Small intestine (tissue), 7 donors: ENCODE measurements around the gene P3H1. TPM values are rescaled to one million over a fixed set of nuclear protein-coding genes. Genes with fewer than 3 reads are reported as not detected.

Experiments
- DNase-seq, 2 donors: peaks; one replicate each; pipeline versions ENCODE4 v3.0.0 to v3.0.0-alpha.2; 2013
- FAIRE-seq: peaks from 2 replicates; lab custom pipeline; 2012; peaks lifted over from hg19 to GRCh38; lab: Jason Lieb, UNC
- H3K27ac ChIP-seq, 3 donors: one replicate each; pipeline ENCODE4 v1.5.1; 2013; ENCODE audit warnings: low read length in 2 of 3, mild to moderate bottlenecking in 2 of 3, control low read depth in 1 of 3, inconsistent platforms in 1 of 3, low read depth in 1 of 3, moderate library complexity in 1 of 3
- H3K27me3 ChIP-seq, 3 donors: one replicate each; pipeline ENCODE4 v1.6.1; 2013; ENCODE audit warnings: low read length in 3 of 3, inconsistent platforms in 1 of 3; ENCODE audit not compliant: control insufficient read depth in 3 of 3, insufficient read depth in 3 of 3
- H3K36me3 ChIP-seq, 3 donors: one replicate each; pipeline ENCODE4 v1.6.1; 2013; ENCODE audit warnings: low read length in 3 of 3, inconsistent platforms in 1 of 3, low read depth in 1 of 3, mild to moderate bottlenecking in 1 of 3, moderate library complexity in 1 of 3; ENCODE audit not compliant: control insufficient read depth in 3 of 3, insufficient read depth in 2 of 3
- H3K4me1 ChIP-seq, 3 donors: one replicate each; pipeline ENCODE4 v1.6.1; 2013; ENCODE audit warnings: low read length in 2 of 3, inconsistent platforms in 1 of 3, low read depth in 1 of 3, mild to moderate bottlenecking in 1 of 3, moderate library complexity in 1 of 3; ENCODE audit not compliant: control insufficient read depth in 3 of 3, insufficient read depth in 2 of 3
- H3K4me3 ChIP-seq, 3 donors: one replicate each; pipeline ENCODE4 v1.5.1; 2013; ENCODE audit warnings: low read length in 3 of 3, control low read depth in 1 of 3, inconsistent platforms in 1 of 3, low read depth in 1 of 3, mild to moderate bottlenecking in 1 of 3, moderate library complexity in 1 of 3
- H3K9me3 ChIP-seq, 2 donors: one replicate each; pipeline ENCODE4 v1.6.1; 2013; ENCODE audit warnings: low read depth in 1 of 2, low read length in 1 of 2; ENCODE audit not compliant: control insufficient read depth in 2 of 2, insufficient read depth in 1 of 2
- WGBS, 3 donors: extraction: QIAGEN DNeasy Blood & Tissue Kit; methylation state at CpG; one replicate each; pipeline ENCODE4 v1.1.7; 2013; 5-methylcytosine and 5-hydroxymethylcytosine counted together
- polyA plus RNA-seq, 4 donors: library from polyadenylated mRNA; stranded (reverse) in 3 of 4; unstranded in 1 of 4; fragments of 200-250 nt in 3 of 4; fragments of 120-200 nt in 1 of 4; gene quantifications; one replicate each; pipeline versions ENCODE4 v1.2.1 to v1.2.3, GENCODE V29; 2013
- donor health status: healthy with polysubstance abuse.
- donor health status: control.
- donor health status: control.
- donor health status: Bipolar disorder and iron deficiency.
- donor health status: healthy.

P3H1 gene
- polyA plus RNA-seq, 4 donors: 4.3 to 18.2 (median 11.4) TPM

- Histone ChIP-seq H3K4me1 (no peaks in the 10 kb centered on the region), H3K36me3 (no peaks in the 10 kb centered on the region), H3K27ac (no peak overlapping the region), H3K9me3 (no peaks in the 10 kb centered on the region), H3K4me3 (no peak overlapping the region), H3K27me3 (peaks cover 0 to under 1% (median 0%) of the 10 kb centered on the region in 3 donors)
- DNase-seq (no peak), FAIRE-seq (no peak)
- 83 to 88% (median 85%) methylated on average over 5 of the region's 5 CpGs for WGBS, 3 donors
Observed at GRCh38 chr1:42797979-42798378, 31.2 kb upstream of the P3H1 start.

- Histone ChIP-seq H3K4me3 (no peak overlapping the region), H3K27me3 (peaks cover 0 to 2% (median 0%) of the 10 kb centered on the region in 3 donors), H3K4me1 (no peaks in the 10 kb centered on the region), H3K36me3 (no peaks in the 10 kb centered on the region), H3K9me3 (no peaks in the 10 kb centered on the region), H3K27ac (no peak overlapping the region)
- DNase-seq: no peak
- FAIRE-seq: no peak
- 69 to 76% (median 72%) methylated on average over 3 of the region's 3 CpGs for WGBS, 3 donors
Observed at GRCh38 chr1:42797414-42797813, 30.6 kb upstream of the P3H1 start.

DNA sequence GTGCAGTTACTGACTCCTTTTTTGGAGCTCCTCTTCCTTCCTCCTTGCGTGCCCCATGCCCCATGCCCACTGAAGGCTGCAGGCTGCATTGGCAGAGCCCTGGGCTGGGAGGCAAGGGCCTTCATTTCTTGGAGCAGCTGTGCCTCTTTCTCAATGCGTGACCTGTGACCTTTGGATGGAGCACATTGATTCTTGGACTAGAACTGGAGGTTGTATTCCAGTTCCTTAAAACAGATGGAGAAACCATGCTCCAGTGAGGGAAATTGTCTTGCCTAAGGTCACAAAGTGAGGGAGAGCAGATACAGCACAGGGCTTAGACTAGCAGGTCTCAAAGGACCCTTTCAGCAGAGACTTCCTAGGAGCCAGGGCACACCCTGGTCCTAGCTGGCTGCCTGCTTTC is 27.0 kb upstream of the P3H1 start:
- no peak for FAIRE-seq
- Histone ChIP-seq H3K9me3 (no peaks in the 10 kb centered on the region), H3K27ac (no peak overlapping the region), H3K27me3 (peaks cover 0 to 6% (median 0%) of the 10 kb centered on the region in 3 donors), H3K36me3 (peaks cover 0 to 2% (median 0%) of the 10 kb centered on the region in 3 donors), H3K4me1 (no peaks in the 10 kb centered on the region), H3K4me3 (no peak overlapping the region)
- DNase-seq: no peak
- 67 to 80% (median 79%) methylated on average over 1 to 2 of the region's 2 CpGs for WGBS, 3 donors

DNA sequence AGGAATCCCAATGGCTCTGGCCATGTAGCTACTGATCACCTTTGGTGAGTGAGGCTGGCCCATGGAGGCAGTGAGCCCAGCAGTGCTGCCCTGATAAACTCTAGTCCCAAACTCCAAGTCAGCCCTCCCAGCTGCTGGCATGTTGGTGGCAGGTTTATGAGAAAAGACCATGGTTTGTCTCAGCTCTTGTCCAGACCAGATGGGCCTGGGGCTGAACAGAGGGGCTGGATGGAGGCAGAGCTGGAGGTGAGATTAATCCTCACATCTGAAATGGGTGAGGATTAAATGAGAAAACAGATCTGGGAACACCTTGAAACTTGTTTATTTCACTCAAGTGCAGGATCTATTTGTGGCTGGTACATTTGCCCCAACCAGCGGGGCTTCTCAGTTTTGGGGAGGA is 21.2 kb upstream of the P3H1 start:
- DNase-seq (no peak), FAIRE-seq (no peak)
- Histone ChIP-seq H3K4me1 (peaks cover 0 to 9% (median 0%) of the 10 kb centered on the region in 3 donors), H3K4me3 (no peak overlapping the region), H3K9me3 (no peaks in the 10 kb centered on the region), H3K27me3 (peaks cover 0 to 38% (median 0%) of the 10 kb centered on the region in 3 donors), H3K36me3 (peaks cover 0 to 12% (median 0%) of the 10 kb centered on the region in 3 donors), H3K27ac (no peak overlapping the region)
- WGBS, 3 donors: 89 to 100% (median 94%) methylated on average over 1 of the region's 1 CpG

DNA sequence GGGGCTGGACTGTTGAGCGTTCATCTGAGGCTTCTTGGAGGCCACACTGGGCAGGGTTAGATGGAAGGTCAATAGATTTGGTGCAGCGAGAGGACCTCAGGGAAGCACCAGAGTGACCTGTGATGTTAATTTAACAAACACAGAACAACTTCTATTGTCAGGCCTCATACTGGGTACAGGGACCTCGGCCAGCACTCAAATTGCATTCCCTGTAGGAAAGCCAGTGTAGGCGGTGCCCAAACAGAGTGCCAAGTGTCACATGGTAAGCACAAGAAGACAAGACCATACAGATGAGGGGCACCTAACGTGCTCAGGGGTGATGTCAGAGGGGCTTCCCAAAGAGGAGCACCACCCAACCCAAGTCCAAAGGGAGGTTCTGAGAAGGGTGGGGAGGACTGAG is 19.3 kb upstream of the P3H1 start:
- FAIRE-seq: no peak
- Histone ChIP-seq H3K36me3 (peaks cover 0 to 18% (median 0%) of the 10 kb centered on the region in 3 donors), H3K9me3 (no peaks in the 10 kb centered on the region), H3K4me1 (peaks cover 0 to 9% (median 0%) of the 10 kb centered on the region in 3 donors), H3K27ac (no peak overlapping the region), H3K27me3 (peaks cover 0 to 37% (median 0%) of the 10 kb centered on the region in 3 donors), H3K4me3 (no peak overlapping the region)
- DNase-seq: no peak
- WGBS, 3 donors: 86 to 92% (median 92%) methylated on average over 5 of the region's 5 CpGs

DNA sequence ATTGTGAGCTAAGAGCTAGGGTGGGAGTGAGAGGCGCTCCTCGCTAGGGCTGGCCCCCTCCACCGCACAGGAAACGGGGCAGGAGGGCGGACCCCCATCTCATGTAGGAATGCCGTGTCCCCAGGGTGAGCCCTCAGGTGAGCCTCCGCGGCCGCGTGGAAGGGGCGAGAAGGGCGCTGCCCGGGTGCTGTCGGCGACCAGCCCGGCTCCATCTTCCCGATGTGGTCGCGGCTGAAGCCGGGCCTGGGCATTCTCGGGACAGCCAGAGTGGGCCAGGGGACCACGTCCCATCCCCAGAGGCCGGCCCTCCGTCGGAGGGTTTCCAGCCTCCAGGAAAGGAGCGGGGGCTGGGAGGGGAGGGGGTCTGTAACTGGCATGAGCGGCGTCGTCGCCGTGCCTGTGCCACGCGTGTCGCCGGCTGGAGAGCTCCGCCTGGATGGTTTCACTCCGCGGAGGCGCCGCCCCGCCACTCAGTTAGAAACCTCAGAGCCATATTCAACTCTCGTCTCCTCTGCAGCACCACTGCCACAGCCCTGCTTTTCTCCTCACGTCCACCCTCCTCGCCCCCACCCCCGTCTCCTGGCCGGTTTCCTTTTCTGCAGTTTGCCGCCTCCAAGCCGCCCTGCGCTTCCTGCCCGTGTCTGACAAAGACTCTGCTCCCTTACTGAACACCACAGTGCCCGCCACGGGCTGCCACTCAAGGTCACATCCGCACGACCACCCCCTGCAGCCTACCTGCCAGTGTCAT is 18.3 kb upstream of the P3H1 start, which contains the start of gene TMEM269:
Gene TMEM269 (plus strand): TSS at position 46 of the 748 bp plus-strand sequence. CDS start 4,903 bp downstream, outside the sequence.
- Histone ChIP-seq H3K4me3 (peak within 1 kb of the TSS in 2 of 3 donors; percentile 24 to 39), H3K27me3 (peaks cover 0 to 37% (median 0%) of the 10 kb centered on the region in 3 donors), H3K36me3 (peaks cover 0 to 22% (median 0%) of the 10 kb centered on the region in 3 donors), H3K9me3 (no peaks in the 10 kb centered on the region), H3K27ac (no peak within 1 kb of the TSS), H3K4me1 (peaks cover 0 to 9% (median 0%) of the 10 kb centered on the region in 3 donors)
- DNase-seq (peak in 1 of 2 donors; percentile 28), FAIRE-seq (no peak)
- WGBS, 3 donors: 8 to 12% (median 11%) methylated on average over 43 to 54 of the region's 54 CpGs

DNA sequence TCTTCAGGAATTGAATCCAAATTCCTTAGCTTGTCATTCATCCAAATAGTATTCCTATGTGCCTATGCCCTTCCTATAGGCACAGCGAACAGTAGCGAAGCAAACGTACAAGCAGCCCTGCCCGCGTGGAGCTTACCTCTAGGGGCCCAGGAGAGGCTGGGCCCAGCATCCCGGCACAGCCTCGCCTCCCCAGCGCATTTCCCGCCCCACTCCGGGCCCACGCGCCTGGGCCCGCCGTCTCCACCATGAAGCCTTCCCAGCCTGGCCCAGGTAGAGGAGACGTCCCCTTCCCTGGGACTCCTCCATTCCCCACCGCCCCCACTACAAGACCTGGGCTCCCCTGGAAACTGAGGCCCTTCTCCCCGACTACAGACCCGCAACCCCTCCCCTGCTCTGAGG is 17.7 kb upstream of the P3H1 start:
- Histone ChIP-seq H3K4me1 (peaks cover 0 to 9% (median 0%) of the 10 kb centered on the region in 3 donors), H3K27ac (no peak overlapping the region), H3K4me3 (peak overlapping the region in 2 of 3 donors; percentile 24 to 39), H3K27me3 (peaks cover 0 to 33% (median 0%) of the 10 kb centered on the region in 3 donors), H3K36me3 (peaks cover 0 to 22% (median 0%) of the 10 kb centered on the region in 3 donors), H3K9me3 (no peaks in the 10 kb centered on the region)
- no peak for FAIRE-seq
- DNase-seq: no peak
- 84 to 95% (median 89%) methylated on average over 18 of the region's 18 CpGs for WGBS, 3 donors

DNA sequence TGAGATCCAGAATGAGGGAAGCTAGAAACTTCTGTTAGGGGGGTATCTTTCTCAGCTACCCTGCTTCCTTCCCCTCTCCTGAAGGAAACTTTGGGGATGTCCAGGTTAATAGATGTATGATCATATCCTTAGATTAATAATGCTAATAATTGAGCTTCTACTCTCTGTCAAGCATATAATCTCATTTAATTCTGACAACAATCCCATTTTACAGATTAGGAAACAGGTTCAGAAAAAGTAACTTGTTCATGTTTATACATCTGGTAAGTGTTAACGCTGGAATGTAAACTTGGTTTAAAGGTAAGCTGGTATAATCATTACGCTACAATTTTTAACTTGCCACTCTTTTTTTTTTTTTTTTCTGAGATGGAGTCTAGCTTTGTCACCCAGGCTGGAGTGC is 16.3 kb upstream of the P3H1 start:
- Histone ChIP-seq H3K36me3 (peaks cover 0 to 21% (median 0%) of the 10 kb centered on the region in 3 donors), H3K27me3 (peaks cover 0 to 33% (median 0%) of the 10 kb centered on the region in 3 donors), H3K27ac (no peak overlapping the region), H3K9me3 (no peaks in the 10 kb centered on the region), H3K4me1 (peaks cover 0 to 9% (median 0%) of the 10 kb centered on the region in 3 donors), H3K4me3 (no peak overlapping the region)
- DNase-seq (no peak), FAIRE-seq (no peak)
- 97 to 100% (median 98%) methylated on average over 2 of the region's 2 CpGs for WGBS, 3 donors
